Measurements from ENCODE around the gene OTULIN.

OTULIN gene

DNA sequence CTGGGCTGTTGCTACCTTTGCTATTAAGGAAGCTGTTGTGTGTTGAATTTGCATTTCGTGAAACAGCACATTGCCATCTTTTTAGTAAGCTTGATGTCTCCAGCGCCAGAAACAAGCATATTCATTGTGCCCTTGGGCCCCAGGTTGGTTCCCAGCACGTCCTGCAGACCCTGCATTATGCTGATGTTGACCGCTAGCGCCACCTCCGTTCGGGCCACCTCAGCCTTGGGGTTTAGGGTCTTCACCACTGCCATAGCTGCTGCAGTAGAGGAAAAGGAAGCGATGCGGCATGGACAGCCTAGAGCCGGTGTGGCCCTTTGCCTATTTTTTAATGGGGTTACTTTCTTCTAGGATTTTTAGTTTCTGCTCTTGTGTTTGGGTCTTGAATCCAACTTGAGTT, 23.8 kb upstream of the OTULIN start:
- TF ChIP-seq, protein P1, sequence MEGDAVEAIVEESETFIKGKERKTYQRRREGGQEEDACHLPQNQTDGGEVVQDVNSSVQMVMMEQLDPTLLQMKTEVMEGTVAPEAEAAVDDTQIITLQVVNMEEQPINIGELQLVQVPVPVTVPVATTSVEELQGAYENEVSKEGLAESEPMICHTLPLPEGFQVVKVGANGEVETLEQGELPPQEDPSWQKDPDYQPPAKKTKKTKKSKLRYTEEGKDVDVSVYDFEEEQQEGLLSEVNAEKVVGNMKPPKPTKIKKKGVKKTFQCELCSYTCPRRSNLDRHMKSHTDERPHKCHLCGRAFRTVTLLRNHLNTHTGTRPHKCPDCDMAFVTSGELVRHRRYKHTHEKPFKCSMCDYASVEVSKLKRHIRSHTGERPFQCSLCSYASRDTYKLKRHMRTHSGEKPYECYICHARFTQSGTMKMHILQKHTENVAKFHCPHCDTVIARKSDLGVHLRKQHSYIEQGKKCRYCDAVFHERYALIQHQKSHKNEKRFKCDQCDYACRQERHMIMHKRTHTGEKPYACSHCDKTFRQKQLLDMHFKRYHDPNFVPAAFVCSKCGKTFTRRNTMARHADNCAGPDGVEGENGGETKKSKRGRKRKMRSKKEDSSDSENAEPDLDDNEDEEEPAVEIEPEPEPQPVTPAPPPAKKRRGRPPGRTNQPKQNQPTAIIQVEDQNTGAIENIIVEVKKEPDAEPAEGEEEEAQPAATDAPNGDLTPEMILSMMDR (IDR thresholded peaks at IDR 0.05; ENCODE audit: borderline replicate concordance, insufficient read depth, low read depth, low read length) = no peak
- H3K4me3 ChIP-seq (ENCODE audit: low read depth, low read length) = no peak overlapping the region

DNA sequence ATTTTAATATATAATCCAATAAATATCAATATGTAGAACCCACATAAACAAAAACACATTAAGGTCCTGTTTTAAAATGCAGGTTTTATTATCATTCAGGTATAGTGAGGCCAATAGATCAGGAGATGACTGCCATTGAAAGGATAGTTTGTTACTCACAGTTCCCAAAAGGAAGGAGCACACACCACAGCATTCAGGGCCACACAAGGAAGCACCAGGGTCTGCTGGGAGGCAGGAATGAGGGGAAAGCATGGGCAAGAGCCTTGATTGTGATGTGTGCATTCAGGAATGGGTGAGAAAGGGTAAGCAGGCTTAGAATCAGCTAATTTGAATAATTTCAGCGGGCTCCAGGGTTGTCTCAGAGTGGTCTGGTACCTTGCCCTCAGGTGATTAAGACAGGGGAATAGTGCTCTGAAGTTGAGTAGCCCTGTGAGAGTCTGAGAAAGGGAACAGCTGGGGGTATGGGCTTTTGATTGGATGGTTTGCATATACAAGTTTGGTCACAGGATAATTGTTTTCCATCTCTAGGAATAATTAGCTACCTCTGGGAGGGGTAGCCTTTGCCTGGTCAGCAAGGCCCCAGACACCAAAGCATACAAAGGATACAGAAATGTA, 19.8 kb upstream of the OTULIN start:
- TF ChIP-seq, protein P1 (IDR thresholded peaks at IDR 0.05; ENCODE audit: borderline replicate concordance, insufficient read depth, low read depth, low read length) = no peak
- no peak overlapping the region for H3K4me3 ChIP-seq (ENCODE audit: low read depth, low read length)

DNA sequence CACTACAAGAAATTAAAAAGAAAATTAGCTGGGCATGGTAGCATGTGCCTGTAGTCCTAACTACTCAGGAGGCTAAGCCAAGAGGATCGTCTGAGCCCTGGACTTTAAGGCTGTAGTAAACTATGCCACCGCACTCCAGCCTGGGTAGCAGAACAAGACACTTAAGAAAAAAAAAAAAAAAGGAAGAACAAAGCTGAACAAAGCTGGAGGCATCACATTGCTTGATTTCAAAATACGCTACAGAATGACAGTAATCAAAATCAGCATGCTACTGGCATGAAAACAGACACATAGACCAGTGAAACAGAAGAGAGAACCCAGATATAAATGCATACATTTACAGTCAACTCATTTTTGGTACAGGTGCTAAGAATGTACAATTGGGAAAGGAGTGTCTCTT, 14.5 kb upstream of the OTULIN start:
- TF ChIP-seq, protein P1 (IDR thresholded peaks at IDR 0.05; ENCODE audit: borderline replicate concordance, insufficient read depth, low read depth, low read length) = no peak
- H3K4me3 ChIP-seq (ENCODE audit: low read depth, low read length) = no peak overlapping the region

DNA sequence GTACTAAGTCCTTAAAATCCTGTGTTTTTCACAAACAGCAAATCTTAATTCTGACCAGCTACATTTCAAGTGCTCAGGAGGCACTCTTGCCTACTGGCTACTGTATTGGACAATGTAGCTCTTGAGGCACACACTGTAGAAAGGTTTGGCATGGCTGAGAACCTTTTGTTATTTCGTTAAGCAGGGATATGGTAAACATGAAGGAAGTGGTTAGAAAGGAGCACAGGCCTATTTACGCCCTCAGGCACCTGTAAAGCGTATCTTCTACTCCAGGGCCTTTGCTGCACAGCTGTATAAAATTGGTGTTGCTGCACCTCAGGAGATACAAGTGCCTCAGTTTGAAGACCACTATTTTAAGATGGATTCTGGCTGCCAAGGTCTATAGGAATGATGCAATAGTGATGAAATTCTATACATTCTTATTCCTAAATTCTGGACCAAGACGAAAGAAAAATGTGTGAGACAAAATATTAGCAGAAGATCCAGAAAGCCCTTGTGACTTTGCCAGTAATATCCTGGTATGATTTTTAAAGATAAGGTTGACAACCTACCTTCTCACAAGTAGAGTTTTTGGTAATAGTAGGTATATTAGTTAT, 9.3 kb upstream of the OTULIN start:
- no peak overlapping the region for H3K4me3 ChIP-seq (ENCODE audit: low read depth, low read length)
- TF ChIP-seq, protein P1 (IDR thresholded peaks at IDR 0.05; ENCODE audit: borderline replicate concordance, insufficient read depth, low read depth, low read length) = no peak

DNA sequence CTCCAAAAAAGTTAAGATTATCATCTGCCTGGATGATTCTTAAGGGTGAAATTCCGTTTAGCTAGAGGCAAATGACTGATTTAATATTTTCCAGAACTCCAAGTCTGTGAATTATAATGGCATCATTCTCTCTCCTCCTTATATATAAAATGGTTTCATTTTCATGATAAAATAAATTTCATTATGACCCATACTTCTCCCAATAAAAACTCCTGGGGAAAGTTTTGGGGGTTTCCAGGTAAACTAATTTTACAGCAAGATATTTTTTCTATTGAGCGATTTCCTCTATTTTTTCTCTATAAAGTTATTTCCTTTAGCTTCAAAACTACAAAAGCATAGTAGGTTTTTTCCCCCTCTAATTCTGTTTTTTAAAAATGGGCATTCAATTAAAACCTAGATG, 7.6 kb upstream of the OTULIN start:
- no peak overlapping the region for H3K4me3 ChIP-seq (ENCODE audit: low read depth, low read length)
- TF ChIP-seq, protein P1 (IDR thresholded peaks at IDR 0.05; ENCODE audit: borderline replicate concordance, insufficient read depth, low read depth, low read length) = no peak

DNA sequence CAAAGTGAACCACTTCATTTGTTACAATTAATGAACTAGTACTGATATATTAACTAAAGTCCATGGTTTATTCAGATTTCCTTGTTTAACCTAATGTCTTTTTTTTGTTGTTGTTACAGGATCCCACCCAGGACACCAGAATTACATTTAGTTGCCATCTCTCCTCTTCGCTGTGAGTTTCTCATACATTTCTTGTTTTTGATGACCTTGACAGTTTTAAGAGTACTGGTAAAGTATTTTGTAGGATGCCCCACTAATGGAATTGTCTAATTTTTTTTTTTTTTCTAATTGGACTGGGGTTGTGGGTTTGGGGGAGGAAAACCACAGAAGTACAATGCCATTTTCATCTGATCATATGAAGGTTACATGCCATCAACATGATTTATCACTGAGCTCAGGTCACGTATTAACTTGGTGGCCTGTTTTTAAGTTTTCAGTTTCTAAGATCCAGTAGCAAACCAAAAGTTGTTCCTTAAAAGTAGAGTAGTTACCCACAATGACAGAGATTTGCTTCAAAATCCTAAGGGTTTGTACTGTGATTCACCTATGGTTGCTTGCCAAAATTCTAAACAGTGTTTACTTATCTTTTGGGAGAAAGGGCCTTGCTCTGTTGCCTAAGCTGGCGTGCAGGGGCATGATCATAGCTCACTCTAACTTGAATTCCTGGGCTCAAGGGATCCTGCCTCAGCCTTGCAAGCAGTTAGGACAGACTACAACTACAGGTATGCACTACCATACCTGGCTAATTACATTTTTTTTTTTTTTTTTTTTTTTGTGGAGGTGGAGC, 4.5 kb upstream of the OTULIN start:
- TF ChIP-seq, protein P1 (IDR thresholded peaks at IDR 0.05; ENCODE audit: borderline replicate concordance, insufficient read depth, low read depth, low read length) = no peak
- H3K4me3 ChIP-seq (ENCODE audit: low read depth, low read length) = no peak overlapping the region
